Measurements from ENCODE around the gene FCHSD2. TPM values are rescaled to one million over a fixed set of nuclear protein-coding genes. Genes with fewer than 3 reads are reported as not detected.

The FCHSD2 gene
- total RNA-seq, 1 experiment from 2014 or later: 9.8 TPM

DNA sequence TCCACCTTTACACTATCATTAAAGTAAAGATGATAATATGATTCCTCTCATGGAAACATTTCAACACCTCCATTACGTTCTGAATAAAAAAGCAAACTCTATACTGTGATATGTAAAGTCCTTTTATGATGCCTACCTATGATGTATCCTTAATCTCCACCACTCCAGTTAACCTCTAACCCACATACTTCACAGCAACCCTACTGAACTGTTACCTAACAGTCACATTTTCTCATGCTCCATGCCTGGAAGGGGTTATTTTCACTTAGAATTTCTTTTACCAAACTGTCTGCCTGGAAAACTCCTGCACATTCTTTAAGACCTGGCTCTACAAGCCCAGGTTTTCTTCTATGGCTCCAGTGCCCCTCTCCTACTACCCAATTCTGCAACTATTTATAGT lies 129.1 kb downstream of the FCHSD2 start:
- Histone ChIP-seq H3K36me3 (no peaks in the 10 kb centered on the region), H3K27ac (no peak overlapping the region), H3K4me3 (no peak overlapping the region), H3K9me3 (replicated peaks) (peaks cover 3% of the 10 kb centered on the region; the same call in 1 of the 2 replicates), H3K4me1 (no peaks in the 10 kb centered on the region), H3K27me3 (no peaks in the 10 kb centered on the region)
- no peak for DNase-seq

- Histone ChIP-seq H3K4me1 (no peaks in the 10 kb centered on the region), H3K27ac (no peak overlapping the region), H3K4me3 (no peak overlapping the region), H3K9me3 (replicated peaks) (peaks cover 3% of the 10 kb centered on the region; the same call in 1 of the 2 replicates), H3K36me3 (no peaks in the 10 kb centered on the region), H3K27me3 (no peaks in the 10 kb centered on the region)
- no peak for DNase-seq
Observed at GRCh38 chr11:73012121-73012863, 129.8 kb downstream of the FCHSD2 start.

DNA sequence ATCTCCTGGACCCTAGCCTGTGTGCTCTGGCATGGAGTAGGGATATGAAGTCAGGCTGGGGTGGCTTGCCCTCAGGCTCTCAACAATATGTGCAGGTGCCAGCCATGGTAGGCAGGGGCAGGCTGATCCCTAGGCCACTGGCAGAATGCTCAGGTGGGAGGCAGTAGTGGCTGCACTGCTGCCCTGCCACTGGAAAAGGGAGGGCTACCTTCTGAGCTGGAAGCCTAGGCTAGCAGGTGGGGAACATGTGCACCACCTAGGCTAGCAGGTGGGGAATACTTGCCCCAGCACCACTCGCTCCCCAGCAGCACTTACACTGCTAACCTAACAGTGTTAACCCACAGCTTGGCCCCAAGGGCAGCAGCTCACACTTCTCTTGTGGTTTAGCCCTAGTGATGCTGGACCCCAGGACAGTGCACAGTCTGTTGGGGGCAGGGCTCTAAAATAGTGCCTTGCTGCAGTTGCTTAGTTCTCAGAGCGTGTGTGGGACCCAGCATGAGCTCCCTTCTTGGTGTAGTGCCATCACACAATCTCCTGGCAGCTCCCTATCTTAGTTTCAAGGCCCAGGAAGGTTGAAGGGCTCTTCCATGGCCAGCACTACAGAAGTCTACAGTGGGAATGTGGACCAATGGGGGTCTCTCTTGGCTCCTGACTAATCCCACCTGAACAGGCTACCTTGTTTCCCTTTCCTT lies 130.8 kb downstream of the FCHSD2 start:
- no peak for DNase-seq
- Histone ChIP-seq H3K9me3 (replicated peaks) (peaks cover 3% of the 10 kb centered on the region; the same call in 1 of the 2 replicates), H3K27me3 (no peaks in the 10 kb centered on the region), H3K4me3 (no peak overlapping the region), H3K4me1 (no peaks in the 10 kb centered on the region), H3K36me3 (no peaks in the 10 kb centered on the region), H3K27ac (no peak overlapping the region)

DNA sequence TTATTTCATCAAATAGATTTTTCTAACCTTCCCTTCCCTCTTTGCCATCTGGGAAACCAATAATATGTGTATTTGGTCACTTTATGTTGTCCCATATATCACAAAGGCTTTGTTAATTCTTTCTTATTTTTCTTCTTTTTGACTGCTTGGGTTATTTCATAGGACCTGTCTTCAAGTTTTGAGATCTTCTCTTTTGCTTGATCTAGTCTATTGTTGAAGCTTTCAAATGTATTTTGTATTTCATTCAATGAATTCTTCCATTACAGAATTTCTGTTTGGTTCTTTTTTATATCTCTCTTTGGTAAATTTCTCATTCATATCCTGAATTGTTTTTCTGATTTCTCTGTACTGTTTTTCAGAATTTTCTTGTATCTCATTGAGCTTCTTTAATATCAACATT lies 132.1 kb downstream of the FCHSD2 start:
- no peaks in the 10 kb centered on the region for H3K4me1 ChIP-seq
- DNase-seq: no peak
- H3K4me3 ChIP-seq: no peak overlapping the region
- no peak overlapping the region for H3K27ac ChIP-seq
- H3K36me3 ChIP-seq: no peaks in the 10 kb centered on the region
- H3K9me3 ChIP-seq (replicated peaks): peaks cover 3% of the 10 kb centered on the region; the same call in 1 of the 2 replicates
- H3K27me3 ChIP-seq: no peaks in the 10 kb centered on the region

GRCh38 chr11:73004088-73004487 lies 138.0 kb downstream of the FCHSD2 start:
- Histone ChIP-seq H3K9me3 (replicated peaks) (no peaks in the 10 kb centered on the region), H3K4me3 (no peak overlapping the region), H3K4me1 (peaks cover 12% of the 10 kb centered on the region; the same call in 1 of the 2 replicates), H3K27me3 (no peaks in the 10 kb centered on the region), H3K27ac (no peak overlapping the region), H3K36me3 (no peaks in the 10 kb centered on the region)
- DNase-seq: no peak

GRCh38 chr11:73003088-73003487 lies 139.0 kb downstream of the FCHSD2 start:
- no peak for DNase-seq
- Histone ChIP-seq H3K36me3 (no peaks in the 10 kb centered on the region), H3K4me1 (peaks cover 19% of the 10 kb centered on the region), H3K27me3 (no peaks in the 10 kb centered on the region), H3K9me3 (replicated peaks) (no peaks in the 10 kb centered on the region), H3K27ac (no peak overlapping the region), H3K4me3 (no peak overlapping the region)

DNA sequence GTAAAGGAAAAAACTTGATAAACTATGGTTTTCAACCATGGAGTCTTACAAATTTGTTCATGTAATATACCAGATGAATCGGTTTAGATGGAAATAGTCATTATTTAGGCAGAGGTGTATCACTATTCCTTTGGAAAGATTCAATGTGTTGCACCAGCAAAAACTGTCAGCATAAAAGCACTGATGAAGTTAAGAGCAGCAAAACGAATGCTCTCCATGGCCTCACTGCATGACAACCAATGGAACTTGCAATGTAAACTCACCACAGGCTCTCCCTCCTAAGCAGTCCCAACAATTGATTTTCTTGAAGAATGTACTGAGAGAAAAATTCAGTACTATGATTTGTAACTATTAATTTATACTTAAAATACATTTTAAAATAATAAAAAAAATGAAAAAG lies 139.9 kb downstream of the FCHSD2 start:
- Histone ChIP-seq H3K9me3 (replicated peaks) (no peaks in the 10 kb centered on the region), H3K36me3 (no peaks in the 10 kb centered on the region), H3K4me3 (no peak overlapping the region), H3K27me3 (no peaks in the 10 kb centered on the region), H3K27ac (no peak overlapping the region), H3K4me1 (peaks cover 21% of the 10 kb centered on the region)
- DNase-seq: peak in 1 of 2 experiments; percentile 20

GRCh38 chr11:73001615-73002014 lies 140.5 kb downstream of the FCHSD2 start:
- Histone ChIP-seq H3K4me1 (peaks cover 27% of the 10 kb centered on the region), H3K27ac (no peak overlapping the region), H3K27me3 (no peaks in the 10 kb centered on the region), H3K9me3 (replicated peaks) (no peaks in the 10 kb centered on the region), H3K36me3 (no peaks in the 10 kb centered on the region), H3K4me3 (no peak overlapping the region)
- peak; percentile 24 to 50 for DNase-seq

DNA sequence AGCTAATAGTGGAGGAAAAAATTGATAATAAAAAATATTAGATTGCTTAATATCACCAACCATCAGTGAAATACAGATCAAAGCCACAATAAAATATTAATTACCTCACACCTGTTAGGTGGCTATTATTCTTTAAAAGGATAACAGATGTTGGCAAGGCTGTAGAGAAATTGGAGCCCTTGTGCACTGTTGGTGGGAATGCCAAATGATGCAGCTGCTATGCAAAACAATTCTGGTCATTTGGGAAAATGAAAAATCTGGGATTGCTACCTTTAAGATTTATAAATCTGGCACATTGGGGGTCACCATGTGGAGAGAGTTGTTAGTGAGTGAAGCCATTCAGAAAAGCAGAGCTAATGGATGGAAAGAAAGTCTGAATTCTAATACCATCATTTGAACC lies 143.4 kb downstream of the FCHSD2 start:
- no peaks in the 10 kb centered on the region for H3K27me3 ChIP-seq
- H3K36me3 ChIP-seq: no peaks in the 10 kb centered on the region
- H3K4me1 ChIP-seq: peaks cover 29% of the 10 kb centered on the region
- no peak overlapping the region for H3K27ac ChIP-seq
- DNase-seq: peak in 1 of 2 experiments; percentile 46
- H3K9me3 ChIP-seq (replicated peaks): no peaks in the 10 kb centered on the region
- H3K4me3 ChIP-seq: no peak overlapping the region

GRCh38 chr11:72996959-72997358 lies 145.2 kb downstream of the FCHSD2 start:
- H3K27me3 ChIP-seq: no peaks in the 10 kb centered on the region
- no peak overlapping the region for H3K27ac ChIP-seq
- H3K9me3 ChIP-seq (replicated peaks): no peaks in the 10 kb centered on the region
- H3K36me3 ChIP-seq: no peaks in the 10 kb centered on the region
- no peak overlapping the region for H3K4me3 ChIP-seq
- DNase-seq: peak in 1 of 2 experiments; percentile 64
- peaks cover 26% of the 10 kb centered on the region for H3K4me1 ChIP-seq

DNA sequence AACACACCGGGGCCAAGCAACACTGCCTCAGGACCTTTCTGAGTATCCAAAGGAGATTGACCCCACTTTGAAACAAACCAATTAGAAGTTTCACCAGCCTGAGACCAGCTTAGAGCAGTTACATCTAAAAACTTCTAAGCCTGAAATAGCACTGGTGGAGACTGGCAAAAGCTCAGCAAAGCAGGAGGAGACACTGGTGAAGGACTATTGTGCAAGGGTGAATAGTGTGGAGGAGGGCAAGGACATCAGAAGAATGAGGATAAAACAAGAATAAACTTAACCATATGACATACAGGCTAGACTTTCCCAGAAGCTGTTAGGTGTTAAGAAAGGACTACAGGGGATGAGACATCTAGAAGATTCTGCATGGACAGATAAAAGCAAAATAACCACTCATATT lies 152.4 kb downstream of the FCHSD2 start:
- Histone ChIP-seq H3K36me3 (no peaks in the 10 kb centered on the region; the same call in 1 of the 2 replicates), H3K9me3 (replicated peaks) (no peaks in the 10 kb centered on the region), H3K4me1 (peaks cover 11% of the 10 kb centered on the region), H3K27me3 (no peaks in the 10 kb centered on the region), H3K27ac (no peak overlapping the region), H3K4me3 (no peak overlapping the region)
- DNase-seq: no peak

DNA sequence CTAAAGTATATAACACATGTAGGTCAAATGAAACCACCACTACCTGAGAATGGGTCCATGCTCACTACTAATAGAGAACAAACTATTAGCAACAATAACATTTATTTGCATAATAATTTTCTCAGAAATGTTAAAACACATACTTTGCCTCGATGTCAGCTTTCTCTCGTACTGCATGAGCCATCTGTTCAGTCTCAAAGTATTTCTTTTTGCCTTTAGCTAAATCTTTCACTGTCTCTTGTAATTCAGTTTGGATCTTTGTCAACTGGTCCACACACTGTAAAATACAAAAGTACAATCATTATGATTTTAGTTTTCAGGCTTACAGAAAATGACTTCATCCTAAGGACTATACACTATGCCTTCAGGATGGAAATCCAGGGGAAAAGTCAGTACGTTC lies 153.3 kb downstream of the FCHSD2 start:
- DNase-seq: no peak
- H3K27ac ChIP-seq: no peak overlapping the region
- peaks cover 18% of the 10 kb centered on the region for H3K4me1 ChIP-seq
- no peaks in the 10 kb centered on the region for H3K9me3 ChIP-seq (replicated peaks)
- H3K27me3 ChIP-seq: no peaks in the 10 kb centered on the region
- H3K4me3 ChIP-seq: no peak overlapping the region
- peaks cover 6% of the 10 kb centered on the region for H3K36me3 ChIP-seq

DNA sequence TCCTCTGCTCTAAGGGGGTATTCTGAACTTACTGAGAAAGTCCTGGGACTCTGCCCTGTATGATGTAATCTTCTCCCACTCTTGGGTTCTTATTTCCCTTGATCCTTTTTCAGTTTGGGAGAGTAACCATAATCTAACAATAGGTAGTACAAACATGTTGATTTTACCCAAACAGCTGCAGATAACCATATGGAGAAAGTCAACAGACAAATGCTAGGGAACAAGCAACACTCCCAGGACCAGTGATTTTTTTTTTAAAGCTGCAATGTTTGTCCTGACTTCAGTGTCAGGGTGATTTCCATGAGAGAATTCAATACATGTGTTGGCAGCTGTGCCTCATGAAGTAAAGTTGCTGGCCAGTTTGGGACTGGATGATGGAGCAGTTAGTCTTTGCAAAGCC lies 156.5 kb downstream of the FCHSD2 start:
- Histone ChIP-seq H3K4me1 (peaks cover 18% of the 10 kb centered on the region), H3K36me3 (peaks cover 6% of the 10 kb centered on the region), H3K9me3 (replicated peaks) (no peaks in the 10 kb centered on the region), H3K4me3 (no peak overlapping the region), H3K27ac (peak overlapping the region; percentile 25), H3K27me3 (no peaks in the 10 kb centered on the region)
- DNase-seq: peak; percentile 37 to 76

DNA sequence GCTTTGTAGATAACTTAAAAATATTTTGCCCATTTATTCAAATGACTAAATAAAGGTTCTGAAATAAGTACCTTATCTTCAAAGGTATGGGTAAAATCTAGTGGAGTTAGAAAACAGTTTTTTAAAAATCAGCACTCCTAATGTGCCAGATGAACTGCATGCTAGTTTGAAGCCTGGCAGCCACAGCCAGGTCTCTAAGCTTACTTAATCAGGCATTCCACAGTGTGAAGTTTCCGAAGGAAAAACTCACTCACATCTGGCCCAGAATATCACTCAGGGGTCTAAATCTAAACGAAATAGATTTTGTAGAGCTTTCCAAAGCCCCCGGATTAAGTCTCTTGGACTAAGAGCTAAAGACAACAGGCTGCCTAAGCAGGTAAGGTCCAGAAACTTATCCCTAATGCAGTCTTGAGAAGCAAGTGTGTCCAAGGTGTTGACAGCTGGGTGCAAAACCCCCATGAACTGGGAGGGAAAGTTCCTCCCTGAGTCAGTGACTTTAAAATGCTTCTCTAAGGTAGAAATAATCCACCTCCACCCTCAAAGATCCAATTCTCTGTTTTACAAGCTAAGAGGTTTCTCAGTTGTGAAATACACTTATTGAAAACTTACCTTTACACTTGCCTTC lies 157.6 kb downstream of the FCHSD2 start:
- DNase-seq: peak in 1 of 2 experiments; percentile 38
- H3K27ac ChIP-seq: no peak overlapping the region; the same call in 1 of the 2 replicates

DNA sequence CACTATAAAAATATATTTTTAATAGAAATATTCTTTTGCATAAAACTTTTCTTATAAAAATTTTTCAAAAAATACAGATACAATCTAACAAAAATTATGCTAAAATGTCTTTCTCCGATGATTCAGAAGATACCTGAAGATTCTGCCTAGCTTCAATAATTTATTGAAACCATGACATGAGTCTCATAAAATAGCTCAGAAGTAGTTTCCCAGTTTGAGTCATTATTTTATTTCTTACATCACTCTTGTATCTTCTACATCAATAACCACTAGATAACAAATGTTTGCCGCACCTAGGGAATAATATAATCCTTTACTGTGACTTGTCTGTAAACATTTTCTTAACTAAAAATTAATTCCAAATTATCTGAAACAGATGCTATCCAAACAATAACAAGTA lies 158.6 kb downstream of the FCHSD2 start:
- Histone ChIP-seq H3K9me3 (replicated peaks) (no peaks in the 10 kb centered on the region), H3K36me3 (peaks cover 6% of the 10 kb centered on the region), H3K27ac (no peak overlapping the region)

More for the DNA sequence above, 157.6 kb downstream of the FCHSD2 start:
- H3K27me3 ChIP-seq: no peaks in the 10 kb centered on the region
- H3K36me3 ChIP-seq: peaks cover 6% of the 10 kb centered on the region
- H3K4me1 ChIP-seq: peaks cover 18% of the 10 kb centered on the region
- H3K4me3 ChIP-seq: no peak overlapping the region
- no peaks in the 10 kb centered on the region for H3K9me3 ChIP-seq (replicated peaks)

More for the DNA sequence above, 158.6 kb downstream of the FCHSD2 start:
- Histone ChIP-seq H3K4me3 (no peak overlapping the region), H3K4me1 (peaks cover 18% of the 10 kb centered on the region), H3K27me3 (no peaks in the 10 kb centered on the region)
- no peak for DNase-seq
